ENCODE data around the gene TTLL7. TPM values are rescaled to one million over a fixed set of nuclear protein-coding genes. Genes with fewer than 3 reads are reported as not detected.

Gene TTLL7
- polyA plus RNA-seq, 1 donor from 2014 or later, result 88.1 TPM

GRCh38 chr1:83829106-83829505 is 169.8 kb downstream of the TTLL7 start:
- Histone ChIP-seq H3K9me3 (ENCODE audit: low read length) (no peaks in the 10 kb centered on the region), H3K27ac (ENCODE audit: low read length) (no peak overlapping the region), H4K20me1 (ENCODE audit: insufficient read depth) (no peaks in the 10 kb centered on the region), H3K79me2 (replicated peaks; ENCODE audit: insufficient read depth, low read length) (no peaks in the 10 kb centered on the region), H2AFZ (ENCODE audit: low read depth, low read length) (no peak overlapping the region), H3K4me3 (ENCODE audit: low read length) (no peak overlapping the region), H3K36me3 (ENCODE audit: insufficient read depth, low read length) (no peaks in the 10 kb centered on the region), H3F3A (ENCODE audit: insufficient read depth, low read length, poor library complexity, severe bottlenecking) (no peaks in the 10 kb centered on the region), H3K27me3 (ENCODE audit: insufficient read depth, low read depth, low read length) (no peaks in the 10 kb centered on the region), H3K4me2 (ENCODE audit: low read length) (no peak overlapping the region), H3K9ac (ENCODE audit: low read length) (no peak overlapping the region), H3K9me2 (ENCODE audit: insufficient read depth, low read length) (no peaks in the 10 kb centered on the region)
- TF ChIP-seq EZH2 (IDR thresholded peaks at IDR 0.05; ENCODE audit: borderline replicate concordance, insufficient read depth, low read length, poor library complexity, severe bottlenecking) (no peak), EP300 (conservative IDR thresholded peaks at IDR 0.05; ENCODE audit: poor library complexity, severe bottlenecking) (no peak), RAD21 (conservative IDR thresholded peaks at IDR 0.05) (no peak), CTCF (IDR thresholded peaks at IDR 0.05; ENCODE audit: poor library complexity, severe bottlenecking) (no peak), SMC3 (conservative IDR thresholded peaks at IDR 0.05; ENCODE audit: poor library complexity) (no peak), MXI1 (conservative IDR thresholded peaks at IDR 0.05; ENCODE audit: poor library complexity, severe bottlenecking) (no peak), TAF1 (IDR thresholded peaks at IDR 0.05; ENCODE audit: low read depth) (no peak), REST (IDR thresholded peaks at IDR 0.05; ENCODE audit: borderline replicate concordance) (no peak), POLR2AphosphoS5 (IDR thresholded peaks at IDR 0.05) (no peak)

- Histone ChIP-seq H3K4me2 (ENCODE audit: low read length) (no peak overlapping the region), H3K27me3 (ENCODE audit: insufficient read depth, low read depth, low read length) (no peaks in the 10 kb centered on the region), H3K79me2 (replicated peaks; ENCODE audit: insufficient read depth, low read length) (no peaks in the 10 kb centered on the region), H4K20me1 (ENCODE audit: insufficient read depth) (no peaks in the 10 kb centered on the region), H3K9me2 (ENCODE audit: insufficient read depth, low read length) (no peaks in the 10 kb centered on the region), H3K9me3 (ENCODE audit: low read length) (no peaks in the 10 kb centered on the region), H2AFZ (ENCODE audit: low read depth, low read length) (no peak overlapping the region), H3K4me3 (ENCODE audit: low read length) (no peak overlapping the region), H3K27ac (ENCODE audit: low read length) (no peak overlapping the region), H3K9ac (ENCODE audit: low read length) (no peak overlapping the region), H3F3A (ENCODE audit: insufficient read depth, low read length, poor library complexity, severe bottlenecking) (no peaks in the 10 kb centered on the region), H3K36me3 (ENCODE audit: insufficient read depth, low read length) (no peaks in the 10 kb centered on the region)
- TF ChIP-seq CTCF (IDR thresholded peaks at IDR 0.05; ENCODE audit: poor library complexity, severe bottlenecking) (no peak), TAF1 (IDR thresholded peaks at IDR 0.05; ENCODE audit: low read depth) (no peak), REST (IDR thresholded peaks at IDR 0.05; ENCODE audit: borderline replicate concordance) (no peak), EZH2 (IDR thresholded peaks at IDR 0.05; ENCODE audit: borderline replicate concordance, insufficient read depth, low read length, poor library complexity, severe bottlenecking) (no peak), POLR2AphosphoS5 (IDR thresholded peaks at IDR 0.05) (no peak), EP300 (conservative IDR thresholded peaks at IDR 0.05; ENCODE audit: poor library complexity, severe bottlenecking) (no peak), SMC3 (conservative IDR thresholded peaks at IDR 0.05; ENCODE audit: poor library complexity) (no peak), RAD21 (conservative IDR thresholded peaks at IDR 0.05) (no peak), MXI1 (conservative IDR thresholded peaks at IDR 0.05; ENCODE audit: poor library complexity, severe bottlenecking) (no peak)
Measured at GRCh38 chr1:83828456-83828855, 170.5 kb downstream of the TTLL7 start.
